Stimulated activated CD8-positive, alpha-beta memory T cell treated with anti-CD3 and anti-CD28 coated beads, Interleukin-15, amount 100 ng/mL, for 24 hours (primary cell): ENCODE data around the gene TNP1.

Experiments used
- DNase-seq: peaks from one replicate; pipeline ENCODE4 v3.0.0-alpha.2; 2020; ENCODE audit warnings: low read depth

TNP1 gene

GRCh38 chr2:216859944-216860343 is at the start of gene TNP1:
TNP1 (minus strand) TSS chr2:216860064; CDS start chr2:216860034, 30 bp downstream.
- no peak for DNase-seq

- no peak for DNase-seq
Measured at GRCh38 chr2:216908300-216908699, 48.4 kb upstream of the TNP1 start.

- DNase-seq = no peak
Measured at GRCh38 chr2:216905649-216906329, 45.9 kb upstream of the TNP1 start.

GRCh38 chr2:216904974-216905373 is 45.1 kb upstream of the TNP1 start:
- no peak for DNase-seq

GRCh38 chr2:216904554-216904953 is 44.7 kb upstream of the TNP1 start:
- no peak for DNase-seq

- DNase-seq = no peak
Measured at GRCh38 chr2:216903470-216903869, 43.6 kb upstream of the TNP1 start.

GRCh38 chr2:216901273-216901672 is 41.4 kb upstream of the TNP1 start:
- DNase-seq = no peak

- DNase-seq = no peak
Measured at GRCh38 chr2:216900406-216900805, 40.5 kb upstream of the TNP1 start.

GRCh38 chr2:216897561-216898203 is 37.8 kb upstream of the TNP1 start:
- no peak for DNase-seq

GRCh38 chr2:216890138-216890537 is 30.3 kb upstream of the TNP1 start:
- DNase-seq = no peak

GRCh38 chr2:216888887-216889622 is 29.2 kb upstream of the TNP1 start:
- no peak for DNase-seq

GRCh38 chr2:216888081-216888480 is 28.2 kb upstream of the TNP1 start:
- DNase-seq = no peak

- DNase-seq = no peak
Measured at GRCh38 chr2:216887138-216887537, 27.3 kb upstream of the TNP1 start.

- no peak for DNase-seq
Measured at GRCh38 chr2:216885117-216885553, 25.3 kb upstream of the TNP1 start.

- DNase-seq = no peak
Measured at GRCh38 chr2:216884347-216884746, 24.5 kb upstream of the TNP1 start.

GRCh38 chr2:216882876-216883275 is 23.0 kb upstream of the TNP1 start:
- no peak for DNase-seq

GRCh38 chr2:216881411-216881810 is 21.5 kb upstream of the TNP1 start:
- DNase-seq = no peak

GRCh38 chr2:216880509-216881184 is 20.8 kb upstream of the TNP1 start:
- no peak for DNase-seq

- no peak for DNase-seq
Measured at GRCh38 chr2:216879727-216880508, 20.1 kb upstream of the TNP1 start.

GRCh38 chr2:216878072-216878471 is 18.2 kb upstream of the TNP1 start:
- DNase-seq = no peak

GRCh38 chr2:216877085-216877484 is 17.2 kb upstream of the TNP1 start:
- no peak for DNase-seq

- DNase-seq = no peak
Measured at GRCh38 chr2:216875862-216876261, 16.0 kb upstream of the TNP1 start.
